Lower leg skin (tissue), 4 donors: ENCODE measurements around the gene SCAF4. TPM values are rescaled to one million over a fixed set of nuclear protein-coding genes. Genes with fewer than 3 reads are reported as not detected.
A peak's percentile ranks its signal among the peaks of the same experiment; 100 is the strongest.
"Not testable (repeated sequence)": the region's sequence is repeated elsewhere in the genome, so short reads cannot be mapped to it uniquely, and the experiment has no call there.

ENCODE experiments used
- DNase-seq, 2 donors: peaks; one replicate each; pipeline ENCODE4 v3.0.0-alpha.2; 2019; ENCODE audit warnings: low spot score in 2 of 2
- H3K4me3 ChIP-seq: fragments of 200-600 bp; sonication (generic); 2 replicates; pipeline ENCODE4 v1.5.1; 2017; ENCODE audit warnings: mild to moderate bottlenecking, low read depth; ENCODE audit not compliant: poor library complexity, severe bottlenecking
- POLR2A ChIP-seq, 2 donors: fragments of 450-650 bp; IDR thresholded peaks; one replicate each; pipeline ENCODE4 v1.6.1; 2016 to 2017; ENCODE audit warnings: antibody characterized with exemption in 2 of 2, mild to moderate bottlenecking in 1 of 2, moderate library complexity in 1 of 2
- WGBS, 2 donors: methylation state at CpG; one replicate each; pipeline ENCODE4 v1.1.5; 2018; 5-methylcytosine and 5-hydroxymethylcytosine counted together
- intact Hi-C: fragments of 100-400 bp; cut with DNase I; formaldehyde crosslinking; loops from one replicate; pipeline ENCODE4 v1.15.0; 2023; ENCODE audit warnings: low total_unique reads
- total RNA-seq, 4 donors: library from RNA; depleted of rRNA; stranded (reverse); fragments of >200 nt; gene quantifications; one replicate each; pipeline ENCODE4 v1.1.0, GENCODE V29; 2016
- TF ChIP-seq, protein P1 (sequence below), 3 donors: fragments of 450-650 bp; IDR thresholded peaks; one replicate each; pipeline ENCODE4 v1.5.1; 2016; ENCODE audit warnings: antibody characterized with exemption in 3 of 3, mild to moderate bottlenecking in 3 of 3, moderate library complexity in 2 of 3

Gene SCAF4
- total RNA-seq, 4 donors from 2014 or later: 11.8 to 30.8 (median 16.5) TPM

DNA sequence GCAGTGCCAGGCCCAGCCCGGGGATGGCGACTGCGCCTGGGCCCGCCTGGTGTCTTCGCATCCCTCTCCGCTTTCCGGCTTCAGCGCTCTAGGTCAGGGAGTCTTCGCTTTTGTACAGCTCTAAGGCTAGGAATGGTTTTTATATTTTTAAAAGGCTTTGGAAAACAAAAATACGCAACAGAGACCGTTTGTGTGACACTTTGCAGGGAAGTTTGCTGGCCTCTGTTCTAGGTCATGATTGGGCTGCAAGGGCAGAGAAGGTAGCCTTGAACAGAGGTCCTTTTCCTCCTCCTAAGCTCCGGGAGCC is 71.7 kb downstream of the SCAF4 start:
- WGBS, 2 donors: 0 to 1% methylated on average over 12 of the region's 12 CpGs
- no peak for TF ChIP-seq POLR2A (IDR thresholded peaks at IDR 0.05)
- TF ChIP-seq, protein P1, sequence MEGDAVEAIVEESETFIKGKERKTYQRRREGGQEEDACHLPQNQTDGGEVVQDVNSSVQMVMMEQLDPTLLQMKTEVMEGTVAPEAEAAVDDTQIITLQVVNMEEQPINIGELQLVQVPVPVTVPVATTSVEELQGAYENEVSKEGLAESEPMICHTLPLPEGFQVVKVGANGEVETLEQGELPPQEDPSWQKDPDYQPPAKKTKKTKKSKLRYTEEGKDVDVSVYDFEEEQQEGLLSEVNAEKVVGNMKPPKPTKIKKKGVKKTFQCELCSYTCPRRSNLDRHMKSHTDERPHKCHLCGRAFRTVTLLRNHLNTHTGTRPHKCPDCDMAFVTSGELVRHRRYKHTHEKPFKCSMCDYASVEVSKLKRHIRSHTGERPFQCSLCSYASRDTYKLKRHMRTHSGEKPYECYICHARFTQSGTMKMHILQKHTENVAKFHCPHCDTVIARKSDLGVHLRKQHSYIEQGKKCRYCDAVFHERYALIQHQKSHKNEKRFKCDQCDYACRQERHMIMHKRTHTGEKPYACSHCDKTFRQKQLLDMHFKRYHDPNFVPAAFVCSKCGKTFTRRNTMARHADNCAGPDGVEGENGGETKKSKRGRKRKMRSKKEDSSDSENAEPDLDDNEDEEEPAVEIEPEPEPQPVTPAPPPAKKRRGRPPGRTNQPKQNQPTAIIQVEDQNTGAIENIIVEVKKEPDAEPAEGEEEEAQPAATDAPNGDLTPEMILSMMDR (IDR thresholded peaks at IDR 0.05): no peak
- intact Hi-C loops: no loop called here
- no peak for DNase-seq
- H3K4me3 ChIP-seq: peak overlapping the region; percentile 77

DNA sequence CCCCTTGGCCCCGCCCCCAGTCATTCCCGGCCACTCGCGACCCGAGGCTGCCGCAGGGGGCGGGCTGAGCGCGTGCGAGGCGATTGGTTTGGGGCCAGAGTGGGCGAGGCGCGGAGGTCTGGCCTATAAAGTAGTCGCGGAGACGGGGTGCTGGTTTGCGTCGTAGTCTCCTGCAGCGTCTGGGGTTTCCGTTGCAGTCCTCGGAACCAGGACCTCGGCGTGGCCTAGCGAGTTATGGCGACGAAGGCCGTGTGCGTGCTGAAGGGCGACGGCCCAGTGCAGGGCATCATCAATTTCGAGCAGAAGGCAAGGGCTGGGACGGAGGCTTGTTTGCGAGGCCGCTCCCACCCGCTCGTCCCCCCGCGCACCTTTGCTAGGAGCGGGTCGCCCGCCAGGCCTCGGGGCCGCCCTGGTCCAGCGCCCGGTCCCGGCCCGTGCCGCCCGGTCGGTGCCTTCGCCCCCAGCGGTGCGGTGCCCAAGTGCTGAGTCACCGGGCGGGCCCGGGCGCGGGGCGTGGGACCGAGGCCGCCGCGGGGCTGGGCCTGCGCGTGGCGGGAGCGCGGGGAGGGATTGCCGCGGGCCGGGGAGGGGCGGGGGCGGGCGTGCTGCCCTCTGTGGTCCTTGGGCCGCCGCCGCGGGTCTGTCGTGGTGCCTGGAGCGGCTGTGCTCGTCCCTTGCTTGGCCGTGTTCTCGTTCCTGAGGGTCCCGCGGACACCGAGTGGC is 72.2 kb downstream of the SCAF4 start, which contains the start of gene SOD1:
SOD1 (plus strand) TSS at position 158 of the 723 bp plus-strand sequence; CDS start at position 235, 77 bp downstream.
- peak in 1 of 2 donors; percentile 79 for TF ChIP-seq POLR2A (IDR thresholded peaks at IDR 0.05)
- TF ChIP-seq, protein P1 (IDR thresholded peaks at IDR 0.05): no peak
- H3K4me3 ChIP-seq: peak within 1 kb of the TSS; percentile 77
- DNase-seq: peak; percentile 94 to 99
- intact Hi-C loops: no loop called here
- WGBS, 2 donors: 0 to 2% methylated on average over 23 to 35 of the region's 87 CpGs

DNA sequence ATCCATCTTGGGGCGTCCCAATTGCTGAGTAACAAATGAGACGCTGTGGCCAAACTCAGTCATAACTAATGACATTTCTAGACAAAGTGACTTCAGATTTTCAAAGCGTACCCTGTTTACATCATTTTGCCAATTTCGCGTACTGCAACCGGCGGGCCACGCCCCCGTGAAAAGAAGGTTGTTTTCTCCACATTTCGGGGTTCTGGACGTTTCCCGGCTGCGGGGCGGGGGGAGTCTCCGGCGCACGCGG is 72.7 kb downstream of the SCAF4 start:
- 1% methylated on average over 18 of the region's 18 CpGs for WGBS, 2 donors
- no peak overlapping the region for H3K4me3 ChIP-seq
- no peak for DNase-seq
- TF ChIP-seq, protein P1 (IDR thresholded peaks at IDR 0.05): no peak
- TF ChIP-seq POLR2A (IDR thresholded peaks at IDR 0.05): no peak
- intact Hi-C loops: no loop called here

DNA sequence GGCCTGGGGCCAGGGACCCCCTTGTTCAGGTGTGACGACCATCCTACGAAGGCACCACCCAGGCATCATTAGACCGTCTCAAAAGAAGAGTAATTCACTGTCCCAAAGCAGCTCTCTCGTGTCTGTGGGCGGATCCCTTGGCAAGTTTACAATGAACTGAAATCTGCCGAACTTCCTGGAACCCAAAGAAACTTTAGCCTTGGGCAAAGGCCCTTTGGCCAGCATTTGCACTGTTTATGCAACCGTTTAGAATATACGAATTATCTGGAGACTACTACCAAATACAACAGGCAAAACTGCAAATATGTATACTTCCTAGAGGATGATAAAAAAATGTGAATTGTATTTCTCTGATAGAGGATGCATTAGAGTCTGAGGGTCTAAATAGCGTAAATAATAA is 73.9 kb downstream of the SCAF4 start:
- WGBS, 2 donors: 36 to 46% methylated on average over 8 to 9 of the region's 9 CpGs
- H3K4me3 ChIP-seq: no peak overlapping the region
- TF ChIP-seq POLR2A (IDR thresholded peaks at IDR 0.05): no peak
- TF ChIP-seq, protein P1 (IDR thresholded peaks at IDR 0.05): no peak
- intact Hi-C loops: no loop called here
- DNase-seq: no peak

DNA sequence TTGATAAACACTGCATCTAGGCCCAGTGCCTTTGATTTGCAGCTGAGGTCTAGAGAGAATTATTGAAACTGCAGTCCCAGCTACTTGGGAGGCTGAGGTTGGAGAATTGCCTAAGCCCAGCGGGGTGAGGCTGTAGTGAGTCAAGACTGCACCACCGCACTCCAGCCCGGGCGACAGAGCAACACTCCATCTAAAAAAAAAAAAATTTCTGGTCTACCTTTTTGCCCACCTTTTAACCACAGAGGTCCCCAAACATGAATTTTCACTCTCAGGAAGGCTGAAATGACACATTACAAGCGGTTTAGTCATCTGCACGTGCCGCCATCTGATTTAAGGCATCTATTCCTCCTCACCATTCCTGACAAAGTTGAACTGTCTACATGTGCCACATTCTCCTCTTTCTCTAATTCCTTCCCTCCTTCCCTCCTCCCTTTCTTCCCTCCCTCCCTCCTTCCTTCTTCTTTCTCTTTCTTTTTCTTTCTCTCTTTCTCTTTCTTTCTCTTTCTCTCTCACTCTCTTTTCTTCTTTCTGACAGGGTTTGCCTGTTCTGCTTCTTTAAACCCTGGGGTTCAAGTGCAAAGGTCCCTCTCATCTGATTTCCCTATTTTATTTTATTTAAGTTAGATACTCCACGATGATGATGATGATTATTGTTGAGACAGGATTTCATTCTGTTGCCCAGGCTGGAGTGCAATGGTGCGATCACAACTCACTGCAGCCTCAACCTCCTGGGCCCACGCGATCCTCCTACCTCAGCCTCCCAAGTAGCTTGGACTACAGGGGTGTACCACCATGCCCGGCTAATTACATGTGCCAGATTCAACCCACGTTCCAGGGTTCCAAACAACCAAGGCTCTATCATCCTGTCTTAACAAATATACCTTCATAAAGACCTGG is 75.5 kb downstream of the SCAF4 start:
- no peak for TF ChIP-seq POLR2A (IDR thresholded peaks at IDR 0.05)
- TF ChIP-seq, protein P1 (IDR thresholded peaks at IDR 0.05): no peak
- H3K4me3 ChIP-seq: no peak overlapping the region
- intact Hi-C loops: no loop called here
- 80 to 87% methylated on average over 13 of the region's 13 CpGs for WGBS, 2 donors
- DNase-seq: no peak

DNA sequence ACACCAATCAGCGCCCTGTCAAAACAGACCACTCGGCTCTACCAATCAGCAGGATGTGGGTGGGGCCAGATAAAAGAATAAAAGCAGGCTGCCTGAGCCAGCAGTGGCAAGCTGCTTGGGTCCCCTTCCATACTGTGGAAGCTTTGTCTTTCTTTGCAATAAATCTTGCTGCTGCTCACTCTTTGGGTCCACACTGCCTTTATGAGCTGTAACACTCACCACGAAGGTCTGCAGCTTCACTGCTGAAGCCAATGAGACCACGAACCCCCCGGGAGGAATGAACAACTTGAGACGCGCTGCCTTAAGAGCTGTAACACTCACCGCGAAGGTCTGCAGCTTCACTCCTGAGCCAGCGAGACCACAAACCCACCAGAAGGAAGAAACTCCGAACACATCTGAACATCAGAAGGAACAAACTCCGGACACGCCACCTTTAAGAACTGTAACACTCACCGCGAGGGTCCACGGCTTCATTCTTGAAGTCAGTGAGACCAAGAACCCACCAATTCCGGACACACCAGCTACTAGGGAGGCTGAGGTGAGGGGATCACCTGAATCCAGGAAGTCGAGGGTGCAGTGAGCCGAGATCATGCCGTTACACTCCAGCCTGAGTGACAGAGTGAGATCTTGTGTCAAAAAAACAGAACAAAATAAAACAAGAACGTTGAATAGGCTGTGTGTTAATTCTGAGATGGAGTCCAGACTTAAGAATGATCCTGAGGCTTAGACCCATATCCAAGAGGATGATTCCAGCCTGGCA is 76.9 kb downstream of the SCAF4 start:
- DNase-seq, H3K4me3 ChIP-seq, intact Hi-C loops: not testable (repeated sequence)
- 82 to 83% methylated on average over 21 of the region's 21 CpGs for WGBS, 2 donors
